Panc1 (cell line): ENCODE data around the gene GRIN1. TPM values are rescaled to one million over a fixed set of nuclear protein-coding genes. Genes with fewer than 3 reads are reported as not detected.
"Not testable (repeated sequence)": the region's sequence is repeated elsewhere in the genome, so short reads cannot be mapped to it uniquely, and the experiment has no call there.

Experiments
- ATAC-seq: fragments of 200-7000 bp; cut with Tn5 transposase; 2 replicates; pipeline ENCODE4 v1.9.1; 2020; ENCODE audit warnings: mild to moderate bottlenecking, moderate library complexity
- BruUV-seq: library from RNA; stranded (reverse); fragments of 400-500 nt; replicated peaks from 2 replicates; lab custom pipeline; 2021; lab: Mats Ljungman, UMichigan
- CTCF ChIA-PET: fragments of 300-600 bp; sonication (Branson Sonifier 250); formaldehyde crosslinking; loops from one replicate; lab custom pipeline; 2022; ENCODE audit warnings: antibody characterized with exemption; lab: Charles Lee
- POLR2A ChIA-PET: fragments of 300-600 bp; sonication (Branson Sonifier 250); formaldehyde crosslinking; loops from one replicate; lab custom pipeline; 2022; ENCODE audit warnings: antibody characterized with exemption; lab: Charles Lee
- DNase-seq: peaks from one replicate; pipeline ENCODE4 v3.0.0-alpha.2; 2010; ENCODE audit warnings: low read depth, low spot score
- H3K27ac ChIP-seq: 2 replicates; pipeline ENCODE4 v1.5.1; 2011; ENCODE audit warnings: mild to moderate bottlenecking, low read length, inconsistent platforms
- H3K27me3 ChIP-seq: fragments of 200-500 bp; sonication (Bioruptor generic); 2 replicates; pipeline ENCODE4 v1.6.0; 2014; ENCODE audit warnings: low read length, inconsistent platforms; ENCODE audit not compliant: control insufficient read depth, insufficient read depth
- H3K36me3 ChIP-seq: fragments of 200-500 bp; sonication (Bioruptor generic); 2 replicates; pipeline ENCODE4 v1.5.1; 2014; ENCODE audit warnings: inconsistent platforms, mild to moderate bottlenecking, low read length, moderate library complexity; ENCODE audit not compliant: control insufficient read depth, insufficient read depth
- H3K4me1 ChIP-seq: 2 replicates; pipeline ENCODE4 v1.5.1; 2011; ENCODE audit warnings: inconsistent platforms, mild to moderate bottlenecking, low read length, moderate library complexity; ENCODE audit not compliant: control insufficient read depth, insufficient read depth
- H3K4me3 ChIP-seq, 2 experiments: 2 replicates each; pipeline ENCODE4 v1.5.1; 2011 to 2012; ENCODE audit warnings: low read depth in 2 of 2, low read length in 2 of 2, mild to moderate bottlenecking in 2 of 2, inconsistent platforms in 1 of 2, moderate library complexity in 1 of 2
- H3K9me3 ChIP-seq: fragments of 200-500 bp; sonication (Bioruptor generic); 2 replicates; pipeline ENCODE4 v1.5.1; 2014; ENCODE audit warnings: low read depth, mild to moderate bottlenecking, inconsistent platforms, low read length, moderate library complexity; ENCODE audit not compliant: control insufficient read depth, insufficient read depth
- CTCF ChIP-seq: fragments of 450-650 bp; IDR thresholded peaks from 2 replicates; pipeline ENCODE4 v1.5.1; 2017; ENCODE audit warnings: mild to moderate bottlenecking
- POLR2AphosphoS5 ChIP-seq: IDR thresholded peaks from 2 replicates; pipeline ENCODE4 v1.6.1; 2012; ENCODE audit warnings: mild to moderate bottlenecking, low read depth, low read length, moderate library complexity
- REST ChIP-seq, 2 experiments: IDR thresholded peaks; 2 replicates each; pipeline ENCODE4 v1.6.1; 2011 to 2012; ENCODE audit warnings: low read depth in 2 of 2, control low read depth in 1 of 2, low read length in 1 of 2, mild to moderate bottlenecking in 1 of 2, moderate library complexity in 1 of 2; ENCODE audit not compliant: insufficient read depth in 1 of 2
- SIN3A ChIP-seq: IDR thresholded peaks from 2 replicates; pipeline ENCODE4 v1.6.1; 2012; ENCODE audit warnings: low read depth, mild to moderate bottlenecking, low read length, moderate library complexity, borderline replicate concordance; ENCODE audit not compliant: insufficient read depth
- TCF7L2 ChIP-seq: IDR thresholded peaks from 2 replicates; pipeline ENCODE4 v1.6.1; 2011; ENCODE audit warnings: mild to moderate bottlenecking, low read depth, low read length, inconsistent platforms
- in situ Hi-C: cut with HindIII; loops from 2 replicates; pipeline ENCODE4 v1.10.0; 2016; ENCODE audit warnings: low sequenced_read_pairs, low pct_unique_long_range_greater_than_20kb
- intact Hi-C: fragments of 100-400 bp; cut with micrococcal nuclease; formaldehyde crosslinking; loops from one replicate; pipeline ENCODE4 v1.10.0; 2022; ENCODE audit not compliant: unreplicated experiment
- total RNA-seq: library from RNA; stranded (reverse); gene quantifications from one replicate; pipeline ENCODE4 v1.2.1, GENCODE V29; 2021; ENCODE audit not compliant: unreplicated experiment

GRIN1 gene
- total RNA-seq, 1 experiment from 2014 or later: 4.9 TPM

GRCh38 chr9:137116728-137117127 lies 22.2 kb upstream of the GRIN1 start:
- in situ Hi-C loops: no loop called here
- Histone ChIP-seq H3K9me3 (no peaks in the 10 kb centered on the region), H3K4me3 (no peak overlapping the region), H3K4me1 (no peaks in the 10 kb centered on the region), H3K27ac (no peak overlapping the region), H3K36me3 (no peaks in the 10 kb centered on the region), H3K27me3 (no peaks in the 10 kb centered on the region)
- no peak for TF ChIP-seq TCF7L2
- TF ChIP-seq CTCF: no peak
- no peak for TF ChIP-seq SIN3A
- TF ChIP-seq POLR2AphosphoS5: no peak
- no peak for TF ChIP-seq REST (IDR thresholded peaks at IDR 0.05; ENCODE audit: insufficient read depth in 1 of 2, low read depth in 2 of 2, low read length in 1 of 2)
- ChIA-PET CTCF (interaction anchor here (0.6 kb wide), 1 partner anchor 110 kb away, joined by 4 read pairs; no protein-coding TSS in a partner anchor), POLR2A (no interaction called here)
- BruUV-seq: no TSS peak
- DNase-seq (no peak), ATAC-seq (no peak)
- intact Hi-C loops: loop anchor here (5.0 kb wide), 1 partner anchor 111 kb away; the partner anchor contains the start of genes CYSRT1 and RNF224

GRCh38 chr9:137117269-137117731 lies 21.7 kb upstream of the GRIN1 start:
- ChIA-PET CTCF (no interaction called here), POLR2A (no interaction called here)
- intact Hi-C loops: loop anchor here (5.0 kb wide), 1 partner anchor 110 kb away; the partner anchor contains the start of genes CYSRT1 and RNF224
- H3K27me3 ChIP-seq: no peaks in the 10 kb centered on the region
- no peaks in the 10 kb centered on the region for H3K9me3 ChIP-seq
- BruUV-seq: no TSS peak
- no peak overlapping the region for H3K27ac ChIP-seq
- TF ChIP-seq REST (IDR thresholded peaks at IDR 0.05; ENCODE audit: insufficient read depth in 1 of 2, low read depth in 2 of 2, low read length in 1 of 2): no peak
- in situ Hi-C loops: no loop called here
- H3K36me3 ChIP-seq: no peaks in the 10 kb centered on the region
- DNase-seq (no peak), ATAC-seq (no peak)
- no peak overlapping the region for H3K4me3 ChIP-seq
- 0 out of 2 replicates have a peak, but pooled peaks cover 2% of the 10 kb centered on the region for H3K4me1 ChIP-seq

GRCh38 chr9:137118092-137118603 lies 20.8 kb upstream of the GRIN1 start:
- in situ Hi-C loops, H3K27me3 ChIP-seq, BruUV-seq, H3K9me3 ChIP-seq, H3K4me3 ChIP-seq, H3K36me3 ChIP-seq, H3K4me1 ChIP-seq, ATAC-seq, H3K27ac ChIP-seq, DNase-seq, CTCF ChIA-PET: not testable (repeated sequence)
- POLR2A ChIA-PET: interaction anchor here (0.7 kb wide), 1 partner anchor 33 kb away, joined by 4 read pairs; no protein-coding TSS in a partner anchor
- intact Hi-C loops: loop anchor here (5.0 kb wide), 1 partner anchor 109 kb away; the partner anchor contains the start of genes CYSRT1 and RNF224
